Fibroblast of lung (primary cell): ENCODE results near the gene NDST3. TPM values are rescaled to one million over a fixed set of nuclear protein-coding genes. Genes with fewer than 3 reads are reported as not detected.

Experiments used
- DNase-seq, 2 donors: peaks; one replicate each; pipeline versions ENCODE4 v3.0.0 to v3.0.0-alpha.2; 2010; ENCODE audit warnings: low read depth in 2 of 2
- H2AFZ ChIP-seq: 2 replicates; pipeline ENCODE4 v1.5.1; 2012; ENCODE audit warnings: low read length, control low read depth, inconsistent platforms
- H3K27ac ChIP-seq: 2 replicates; pipeline ENCODE4 v1.5.1; 2011; ENCODE audit warnings: low read length, control low read depth; ENCODE audit not compliant: insufficient read depth
- H3K27me3 ChIP-seq: 2 replicates; pipeline ENCODE4 v1.5.1; 2011; ENCODE audit warnings: mild to moderate bottlenecking, low read length; ENCODE audit not compliant: control insufficient read depth, insufficient read depth
- H3K36me3 ChIP-seq: 2 replicates; pipeline ENCODE4 v1.5.1; 2011; ENCODE audit warnings: low read length; ENCODE audit not compliant: control insufficient read depth, insufficient read depth
- H3K4me1 ChIP-seq: 2 replicates; pipeline ENCODE4 v1.5.1; 2011; ENCODE audit warnings: low read length; ENCODE audit not compliant: control insufficient read depth, insufficient read depth; ENCODE audit errors: extremely low read depth
- H3K4me2 ChIP-seq: 2 replicates; pipeline ENCODE4 v1.5.1; 2011; ENCODE audit warnings: low read length, control low read depth; ENCODE audit not compliant: insufficient read depth; ENCODE audit errors: extremely low read depth
- H3K4me3 ChIP-seq, 4 experiments: fragments of 200-600 bp in 1 of 4; sonication (generic) in 1 of 4; replicated peaks in 1 of 4; 2 replicates each; pipeline ENCODE4 v1.5.1; 2011 to 2016; ENCODE audit warnings: low read length in 4 of 4, low read depth in 3 of 4, mild to moderate bottlenecking in 3 of 4, control low read depth in 2 of 4, inconsistent platforms in 1 of 4, mixed read lengths in 1 of 4; ENCODE audit not compliant: insufficient read depth in 1 of 4; ENCODE audit errors: control extremely low read depth in 1 of 4
- H3K79me2 ChIP-seq: 2 replicates; pipeline ENCODE4 v1.5.1; 2012; ENCODE audit warnings: mild to moderate bottlenecking, low read length, inconsistent platforms; ENCODE audit not compliant: control insufficient read depth, insufficient read depth
- H3K9ac ChIP-seq: 2 replicates; pipeline ENCODE4 v1.5.1; 2011; ENCODE audit warnings: mild to moderate bottlenecking, low read length, control low read depth; ENCODE audit not compliant: insufficient read depth
- H3K9me3 ChIP-seq: 2 replicates; pipeline ENCODE4 v1.5.1; 2012; ENCODE audit warnings: low read depth, low read length; ENCODE audit not compliant: control insufficient read depth, insufficient read depth
- H4K20me1 ChIP-seq: 2 replicates; pipeline ENCODE4 v1.5.1; 2011; ENCODE audit warnings: low read length; ENCODE audit not compliant: control insufficient read depth, insufficient read depth; ENCODE audit errors: extremely low read depth
- CTCF ChIP-seq, 2 donors: IDR thresholded peaks in 1 of 2; conservative IDR thresholded peaks in 1 of 2; 1 replicate in 1 of 2; 2 replicates in 1 of 2; pipeline ENCODE4 v1.5.1; 2011 to 2012; ENCODE audit warnings: low read length in 2 of 2, control low read depth in 1 of 2, inconsistent platforms in 1 of 2, low read depth in 1 of 2, mild to moderate bottlenecking in 1 of 2
- EZH2 ChIP-seq: IDR thresholded peaks from 2 replicates; pipeline ENCODE4 v1.5.1; 2012; ENCODE audit warnings: low read length, control low read depth, mild to moderate bottlenecking; ENCODE audit errors: missing control alignments
- polyA plus RNA-seq, 2 donors: library from polyadenylated mRNA; depleted of rRNA in 1 of 2; stranded (reverse) in 1 of 2; unstranded in 1 of 2; fragments of >200 nt; gene quantifications; 2 replicates each; pipeline ENCODE4 v1.2.1, GENCODE V29; 2011 to 2012; ENCODE audit warnings: missing spikeins in 1 of 2
- total RNA-seq: library from RNA; depleted of rRNA; stranded (reverse); fragments of >200 nt; gene quantifications from 2 replicates; pipeline ENCODE4 v1.2.1, GENCODE V29; 2014

Gene NDST3
- total and polyA plus RNA-seq, 2 donors (not counting 1 experiment from before 2014, with no cell fraction given), result 0.16 TPM; not detected in 1

GRCh38 chr4:118033148-118034052 lies 886 bp upstream of the NDST3 start:
- Histone ChIP-seq H4K20me1 (no peaks in the 10 kb centered on the region), H3K9me3 (no peaks in the 10 kb centered on the region), H3K79me2 (no peaks in the 10 kb centered on the region), H2AFZ (peak overlapping the region; percentile 41), H3K4me1 (no peaks in the 10 kb centered on the region), H3K27me3 (peaks cover 2% of the 10 kb centered on the region), H3K9ac (peak overlapping the region; percentile 7), H3K4me3 (peak overlapping the region; percentile 46 to 61 (median 52)), H3K36me3 (no peaks in the 10 kb centered on the region), H3K27ac (no peak overlapping the region), H3K4me2 (peak overlapping the region; percentile 94)
- no peak for TF ChIP-seq EZH2
- no peak for TF ChIP-seq CTCF (conservative IDR thresholded peaks at IDR 0.05 in 1 of 2, IDR thresholded peaks at IDR 0.05 in 1 of 2; ENCODE audit: low read depth in 1 of 2, low read length in 2 of 2)
- peak; percentile 57 to 62 for DNase-seq

GRCh38 chr4:118035309-118035708 lies 1.0 kb downstream of the NDST3 start:
- no peak overlapping the region for H3K9ac ChIP-seq
- H3K9me3 ChIP-seq, result no peaks in the 10 kb centered on the region
- no peak overlapping the region for H3K4me2 ChIP-seq
- no peaks in the 10 kb centered on the region for H3K4me1 ChIP-seq
- no peak overlapping the region for H2AFZ ChIP-seq
- no peak for DNase-seq
- no peaks in the 10 kb centered on the region for H3K79me2 ChIP-seq
- H3K27me3 ChIP-seq, result peaks cover 2% of the 10 kb centered on the region
- H4K20me1 ChIP-seq, result no peaks in the 10 kb centered on the region
- TF ChIP-seq EZH2, result no peak
- no peak for TF ChIP-seq CTCF (conservative IDR thresholded peaks at IDR 0.05 in 1 of 2, IDR thresholded peaks at IDR 0.05 in 1 of 2; ENCODE audit: low read depth in 1 of 2, low read length in 2 of 2)
- H3K4me3 ChIP-seq, result no peak overlapping the region
- H3K27ac ChIP-seq, result no peak overlapping the region
- H3K36me3 ChIP-seq, result no peaks in the 10 kb centered on the region

- no peak overlapping the region for H3K4me3 ChIP-seq
- no peaks in the 10 kb centered on the region for H3K4me1 ChIP-seq
- H3K4me2 ChIP-seq, result no peak overlapping the region
- no peaks in the 10 kb centered on the region for H3K36me3 ChIP-seq
- TF ChIP-seq EZH2, result no peak
- TF ChIP-seq CTCF (conservative IDR thresholded peaks at IDR 0.05 in 1 of 2, IDR thresholded peaks at IDR 0.05 in 1 of 2; ENCODE audit: low read depth in 1 of 2, low read length in 2 of 2), result no peak
- H3K9ac ChIP-seq, result no peak overlapping the region
- no peak for DNase-seq
- H4K20me1 ChIP-seq, result no peaks in the 10 kb centered on the region
- no peaks in the 10 kb centered on the region for H3K9me3 ChIP-seq
- no peaks in the 10 kb centered on the region for H3K79me2 ChIP-seq
- H2AFZ ChIP-seq, result no peak overlapping the region
- peaks cover 2% of the 10 kb centered on the region for H3K27me3 ChIP-seq
- H3K27ac ChIP-seq, result no peak overlapping the region
Observed at GRCh38 chr4:118036336-118036735, 2.0 kb downstream of the NDST3 start.
